LHCN-M2 (cell line): ENCODE results near the gene NET1. TPM values are rescaled to one million over a fixed set of nuclear protein-coding genes. Genes with fewer than 3 reads are reported as not detected.

Source experiments
- DNase-seq: peaks from one replicate; pipeline ENCODE4 v3.0.0-alpha.2; 2012; ENCODE audit warnings: low read depth
- total RNA-seq: library from RNA; depleted of rRNA; stranded (reverse); fragments of >200 nt; gene quantifications from 2 replicates; pipeline ENCODE4 v1.2.3, GENCODE V29; 2014; rRNA removed

The NET1 gene
- total RNA-seq, 1 experiment from 2014 or later: 56.2 TPM

DNA sequence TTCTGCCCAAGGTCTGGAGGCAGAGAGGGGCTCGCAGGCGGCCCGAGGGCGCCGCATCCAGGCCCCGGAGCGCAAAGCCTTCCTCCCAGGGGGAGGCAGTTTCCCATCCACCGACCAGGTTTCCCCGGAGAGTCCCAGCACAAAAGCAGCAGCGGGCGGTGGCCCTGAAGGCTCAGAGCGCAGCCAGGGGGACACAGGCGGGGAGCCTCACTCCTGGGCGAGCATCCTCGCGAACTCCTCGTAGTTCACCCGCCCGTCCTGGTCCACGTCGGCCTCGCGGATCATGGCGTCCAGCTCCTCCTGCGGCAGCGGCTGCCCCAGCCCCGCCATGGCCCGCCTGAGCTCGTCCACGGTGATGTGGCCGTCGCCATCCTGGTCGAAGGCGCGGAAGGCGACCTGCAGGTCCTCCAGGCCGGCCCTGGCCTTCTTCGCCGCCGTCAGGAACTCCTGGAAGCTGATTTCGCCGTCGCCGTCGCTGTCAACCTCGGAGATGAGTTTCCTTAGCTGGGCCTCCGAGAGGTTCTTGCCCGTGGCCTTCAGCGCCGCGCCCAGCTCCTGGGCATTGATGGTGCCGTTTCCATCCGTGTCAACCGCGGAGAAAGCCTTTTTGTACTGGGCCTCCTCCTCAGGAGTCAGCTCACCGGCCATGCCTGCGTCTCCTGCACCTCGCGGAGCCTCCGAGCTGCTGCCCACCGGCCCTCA, 86.6 kb downstream of the NET1 start:
- no peak for DNase-seq

DNA sequence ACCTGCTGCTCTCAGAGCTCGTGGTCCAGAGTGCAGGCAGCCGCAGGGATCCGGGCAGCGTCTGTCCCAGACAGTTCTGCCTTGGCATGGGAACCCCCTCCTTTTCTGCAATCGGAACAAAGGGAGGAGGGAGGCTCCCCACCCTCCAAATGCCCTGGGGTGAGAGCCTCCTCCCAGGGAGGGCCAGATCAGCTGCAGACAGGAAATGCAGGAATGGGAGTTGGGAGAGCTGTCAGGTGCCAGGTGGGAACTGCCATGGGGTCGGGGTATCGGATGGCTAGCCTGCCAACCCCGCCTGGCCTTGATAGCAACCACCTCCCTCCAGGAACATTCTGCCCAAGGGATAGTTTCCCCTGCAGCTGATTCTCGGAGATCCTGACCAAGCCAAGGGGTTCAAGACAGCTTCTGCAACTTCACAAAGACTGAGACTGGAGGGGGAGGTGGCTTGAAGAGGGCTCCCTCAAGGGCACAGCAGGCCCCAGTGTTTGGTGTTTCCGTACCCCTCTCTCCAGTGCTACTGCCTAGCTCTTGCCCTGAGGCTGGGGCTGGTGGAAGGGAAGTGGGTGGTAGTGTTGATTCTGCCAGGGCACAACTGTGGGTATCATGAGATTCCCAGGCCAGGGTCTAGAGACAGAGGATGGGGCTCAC, 87.3 kb downstream of the NET1 start, which contains the start of gene CALML5:
TSS of gene CALML5 (minus strand) at position 78 of the 648 bp plus-strand sequence. CDS start 132 bp downstream, outside the sequence.
- no peak for DNase-seq

DNA sequence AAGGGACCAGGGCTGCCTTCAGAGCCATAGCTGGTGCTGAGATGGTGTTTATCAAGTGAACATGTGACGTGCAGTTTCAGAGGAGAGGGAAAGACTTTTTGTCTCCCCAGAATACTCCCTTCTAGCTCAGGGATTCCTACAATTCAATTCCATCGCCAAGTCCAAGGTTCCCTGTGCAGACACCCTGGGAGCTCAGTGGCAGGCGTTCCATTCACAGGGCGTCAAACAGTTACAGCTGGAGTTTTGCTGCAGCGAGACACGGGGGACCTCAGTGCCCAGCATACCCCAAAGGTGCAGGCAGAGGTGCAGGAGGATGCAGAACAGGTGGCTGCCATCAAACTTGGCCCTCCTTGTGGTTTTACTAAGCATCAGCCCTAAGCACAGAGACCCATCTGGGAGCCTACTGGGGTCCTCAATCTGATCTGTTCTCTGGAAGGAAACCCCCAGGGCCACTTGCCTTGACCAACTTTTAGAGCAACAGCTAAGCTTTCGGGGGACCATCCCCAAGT, 87.9 kb downstream of the NET1 start:
- DNase-seq: no peak

DNA sequence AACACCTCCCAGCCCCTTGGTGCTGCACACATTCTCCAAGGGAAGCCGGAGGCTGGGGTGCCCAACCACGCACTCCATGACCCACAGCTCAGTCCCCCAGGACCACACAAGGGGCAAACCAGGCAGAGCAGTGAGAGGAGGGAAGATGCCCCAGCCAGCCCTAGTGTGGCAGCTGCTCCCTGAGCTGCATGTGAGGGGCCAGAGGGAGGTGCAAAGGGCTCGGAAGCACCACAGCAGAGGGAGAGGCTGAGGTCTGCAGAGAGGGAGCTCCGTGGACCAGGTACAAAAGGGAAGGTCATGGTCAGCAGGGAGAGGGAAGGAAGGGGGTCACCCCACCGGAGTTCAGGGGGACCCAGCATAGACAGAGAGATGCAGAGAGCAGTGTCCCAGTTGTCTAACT, 88.6 kb downstream of the NET1 start:
- no peak for DNase-seq

DNA sequence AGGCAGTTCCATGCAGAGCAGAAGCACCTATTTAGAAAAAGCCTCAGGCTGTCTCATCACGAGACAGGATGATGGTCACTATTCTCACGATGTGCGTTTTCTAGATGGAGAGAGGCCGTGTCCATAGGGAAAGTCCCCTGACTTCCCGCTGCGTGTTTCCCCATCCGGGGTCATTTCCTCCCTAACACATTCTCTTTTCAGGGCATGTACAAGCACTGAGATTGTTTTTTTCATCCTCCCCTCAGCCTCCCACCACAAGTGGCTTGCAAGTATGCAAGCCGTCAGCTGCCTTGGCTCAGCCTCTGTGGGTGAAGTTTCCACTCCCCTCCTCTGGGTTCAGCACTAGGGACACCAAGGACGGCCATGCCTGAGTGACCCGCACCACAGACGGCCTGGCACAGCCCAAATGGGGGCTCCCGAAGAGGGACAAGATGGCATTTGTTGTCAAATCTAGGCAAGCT, 89.7 kb downstream of the NET1 start:
- no peak for DNase-seq

DNA sequence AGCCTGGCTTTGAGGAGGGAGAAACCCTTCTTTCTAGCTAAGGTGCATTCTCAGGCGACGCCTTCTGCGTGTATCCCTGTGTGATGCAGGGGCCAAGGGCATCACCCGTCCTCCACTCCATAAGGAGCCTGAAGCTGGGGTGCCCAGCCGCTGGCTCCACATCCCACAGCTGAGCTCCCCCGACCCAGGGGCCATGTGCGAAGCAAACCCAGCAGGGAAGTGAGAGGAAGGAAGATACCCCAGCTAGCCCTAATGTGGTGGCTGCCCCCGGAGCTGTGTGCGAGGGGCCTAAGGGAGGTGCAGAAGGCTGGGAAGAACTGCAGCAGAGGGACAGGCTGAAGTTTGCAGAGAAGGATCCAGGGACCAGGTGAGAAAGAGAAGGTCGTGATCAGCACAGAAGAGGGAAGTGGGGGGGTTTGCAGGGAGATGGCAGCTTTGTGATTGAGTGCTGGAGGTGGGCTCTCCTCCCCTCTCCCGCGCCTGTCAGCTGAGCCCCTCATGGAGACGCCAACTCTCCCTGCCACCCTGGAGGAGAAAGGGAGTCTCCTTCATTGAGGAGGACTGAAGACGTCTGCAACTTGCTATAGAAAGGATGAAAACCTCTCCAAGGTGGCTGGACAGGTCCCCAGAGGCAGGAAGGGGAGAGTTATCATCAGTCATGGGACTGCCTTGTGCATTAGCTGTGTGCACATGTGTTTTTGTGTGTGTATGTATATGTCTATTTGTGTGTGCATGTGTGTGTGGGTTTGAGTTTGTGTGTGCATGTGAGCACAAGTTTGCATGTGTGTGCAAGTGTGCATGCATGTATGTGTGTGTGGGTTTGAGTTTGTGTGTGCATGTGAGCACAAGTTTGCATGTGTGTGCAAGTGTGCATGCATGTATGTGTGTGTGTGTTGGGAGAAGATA, 90.5 kb downstream of the NET1 start:
- no peak for DNase-seq

DNA sequence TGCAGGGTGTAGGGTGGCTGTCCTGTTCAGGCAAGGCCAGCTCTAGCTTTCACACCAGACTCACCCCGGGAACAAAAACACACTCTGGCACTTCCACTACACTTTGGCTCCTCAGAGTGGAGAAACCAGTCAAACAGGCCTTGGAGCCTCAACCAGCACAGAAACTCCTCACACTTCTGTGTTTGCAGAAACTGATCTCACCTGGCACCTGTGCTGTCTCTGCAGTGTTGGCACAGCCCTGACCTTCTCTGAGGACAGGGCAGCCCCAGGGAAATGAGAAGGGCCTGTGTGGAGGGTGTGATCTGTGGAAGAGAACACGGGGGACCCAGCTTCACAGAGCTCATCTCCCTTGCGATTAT, 91.1 kb downstream of the NET1 start:
- DNase-seq: no peak

DNA sequence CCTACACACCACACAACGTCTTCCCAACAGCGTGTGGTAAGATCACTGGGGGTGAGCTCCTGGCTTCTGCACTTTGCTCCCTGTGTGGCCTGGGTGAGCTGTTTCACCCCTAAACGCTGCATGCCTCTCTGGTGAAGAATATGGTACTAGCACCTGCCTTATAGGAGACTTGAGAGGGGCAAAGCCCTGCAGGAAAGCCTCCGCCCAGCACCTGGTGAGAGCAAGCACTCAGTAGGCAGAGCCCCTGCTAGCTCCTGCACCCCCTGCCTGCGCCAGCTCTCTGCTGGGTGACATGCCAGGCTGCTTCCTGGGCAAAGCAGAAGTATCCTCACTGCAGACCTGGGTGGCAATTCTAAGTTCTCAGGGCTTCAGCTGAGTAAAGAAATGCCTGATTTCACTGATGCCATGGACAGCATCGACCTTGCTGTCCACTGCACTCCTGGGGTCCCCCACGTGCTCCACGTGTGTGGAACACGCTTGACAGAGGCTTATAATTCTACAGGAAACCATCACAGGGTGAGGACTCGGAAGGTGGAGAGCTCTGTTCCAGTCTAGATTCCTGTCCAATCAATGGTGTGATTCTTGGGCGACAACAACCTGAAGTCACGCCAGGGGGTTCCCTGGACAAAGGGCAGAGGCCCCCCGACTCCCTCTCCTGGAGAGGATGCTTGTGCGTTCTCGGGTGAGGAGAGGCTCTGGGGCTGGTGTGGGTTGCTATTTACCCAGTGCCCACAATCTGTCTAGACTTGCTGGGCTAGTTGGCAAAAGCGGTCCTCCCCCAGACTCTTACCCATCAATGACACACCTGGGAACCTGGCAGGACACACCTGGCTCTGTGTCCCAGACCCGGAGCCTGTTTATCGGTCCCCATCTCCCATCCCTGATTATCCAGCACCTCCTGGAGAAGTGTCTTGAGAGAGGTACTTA, 92.1 kb downstream of the NET1 start:
- no peak for DNase-seq

DNA sequence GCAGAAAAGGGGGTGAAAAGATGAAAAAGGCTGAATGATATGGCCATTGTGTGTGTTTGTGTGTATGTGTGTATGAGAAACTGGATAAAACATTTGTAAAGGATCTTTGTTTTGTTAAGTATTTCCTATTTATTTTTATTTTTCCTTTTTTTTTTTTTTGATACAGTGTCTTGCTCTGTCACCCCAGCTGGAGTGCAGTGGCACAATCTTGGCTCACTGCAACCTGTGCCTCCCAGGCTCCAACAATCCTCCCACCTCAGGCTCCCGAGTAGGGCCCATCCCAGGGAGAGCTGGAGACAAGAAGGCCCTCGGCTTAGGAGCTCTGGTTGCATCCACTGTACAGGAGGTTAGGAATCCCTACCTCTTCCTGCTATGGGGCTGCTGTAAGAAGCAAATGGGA, 93.9 kb downstream of the NET1 start:
- DNase-seq: no peak

DNA sequence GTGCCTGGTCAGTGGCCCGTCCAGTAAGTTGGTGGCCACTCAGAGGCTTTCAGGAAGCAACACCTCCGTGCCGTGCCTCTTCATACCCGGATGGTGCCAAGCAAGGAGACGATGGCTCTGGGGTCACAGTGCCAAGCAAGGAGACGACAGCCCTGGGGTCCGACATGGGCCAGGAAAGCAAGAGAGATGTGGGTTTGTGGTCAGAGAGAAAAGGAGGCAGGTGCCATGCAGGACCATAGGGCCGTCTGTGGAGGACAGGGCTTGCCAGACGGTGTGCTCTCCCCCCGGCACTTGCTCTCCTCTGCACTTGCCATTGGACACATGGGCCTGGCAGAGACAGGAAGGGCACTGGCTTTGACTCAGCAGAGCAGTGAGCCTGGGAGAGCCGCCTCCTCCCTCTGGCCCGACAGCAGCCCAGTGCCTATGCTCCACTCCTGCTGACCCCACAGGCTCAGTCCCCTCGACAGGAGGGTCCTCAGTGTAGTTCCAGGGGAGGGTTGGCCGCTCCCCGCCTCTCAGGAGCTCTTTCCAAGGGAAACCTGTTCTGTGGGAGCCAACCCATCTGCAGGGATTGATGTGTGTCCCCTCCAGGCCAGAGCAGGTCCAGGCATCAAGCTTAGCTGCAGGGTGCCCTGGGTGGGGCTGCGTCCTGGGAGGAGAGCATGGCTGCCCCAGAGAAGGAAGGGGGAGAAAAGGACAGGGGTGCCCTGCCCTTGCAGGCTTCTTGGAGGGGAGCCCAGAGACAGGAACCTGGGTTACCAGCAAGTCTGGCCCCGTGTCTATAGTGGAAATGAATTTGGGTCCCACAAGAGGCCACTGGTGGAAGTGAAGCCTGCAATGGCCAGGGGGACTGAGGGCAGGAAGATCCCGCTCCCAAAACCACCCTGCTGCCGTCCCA, 94.6 kb downstream of the NET1 start:
- no peak for DNase-seq

DNA sequence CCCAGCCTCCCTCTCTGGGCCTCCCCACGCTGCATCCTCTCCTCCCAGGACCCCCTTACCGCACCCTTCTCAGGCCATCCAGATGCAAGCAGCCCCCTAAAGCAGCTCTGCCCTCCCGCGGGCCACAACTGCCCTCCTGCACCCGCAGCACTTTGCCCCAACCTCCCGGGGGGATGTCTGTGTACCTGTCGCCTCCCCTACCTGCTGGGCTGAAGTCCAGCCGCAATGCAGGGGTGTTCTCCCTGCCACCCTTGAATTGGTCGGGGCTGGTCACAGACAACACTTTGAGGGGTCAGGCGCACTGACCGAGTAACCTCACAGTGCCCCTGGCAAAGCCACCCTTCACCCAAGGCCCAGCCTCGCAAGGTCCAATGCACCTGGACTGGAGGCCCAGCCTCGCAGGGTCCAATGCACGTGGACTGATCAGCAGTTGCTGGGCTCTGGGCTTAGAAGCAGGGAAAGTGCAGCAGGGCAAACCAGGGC, 95.3 kb downstream of the NET1 start:
- no peak for DNase-seq

DNA sequence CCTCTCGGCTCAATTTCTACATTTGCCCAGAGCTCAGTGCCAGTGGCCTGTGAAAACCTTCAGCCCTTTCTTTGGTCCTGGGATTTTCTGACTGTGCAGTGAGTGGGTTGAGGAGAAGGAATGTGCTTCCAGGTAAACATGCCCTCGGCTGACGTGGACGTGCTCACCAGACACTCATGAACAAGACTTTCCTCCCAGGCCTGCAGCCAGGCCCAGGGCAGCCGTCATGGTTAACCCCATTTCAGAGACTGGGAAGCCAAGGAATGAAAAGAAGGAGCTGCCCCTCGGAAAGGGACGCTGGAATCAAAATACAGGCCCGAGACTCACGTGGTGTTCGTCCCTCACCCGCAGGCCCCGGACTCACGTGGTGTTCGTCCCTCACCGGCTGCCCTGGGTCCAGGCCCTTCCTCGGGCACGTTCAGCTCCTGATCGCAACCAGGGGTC, 95.8 kb downstream of the NET1 start:
- no peak for DNase-seq

Other genes with a start within 250 kb of the NET1 start
- gene AKR1C8, start 227.4 kb upstream of the NET1 start, total RNA-seq: not detected in 2 replicates
- not detected in 2 replicates for gene AKR1C4, start 215.7 kb upstream of the NET1 start, total RNA-seq
- not detected in 2 replicates for gene UCN3, start 47.6 kb upstream of the NET1 start, total RNA-seq
- not detected in 2 replicates for gene TUBAL3, start 7.7 kb upstream of the NET1 start, total RNA-seq
- not detected in 2 replicates for gene CALML5, start 87.0 kb downstream of the NET1 start, total RNA-seq
- gene CALML3, start 112.4 kb downstream of the NET1 start, total RNA-seq: not detected in 2 replicates